Measurements from ENCODE around the gene PMF1.
A peak's percentile ranks its signal among the peaks of the same experiment; 100 is the strongest.

Gene PMF1

DNA sequence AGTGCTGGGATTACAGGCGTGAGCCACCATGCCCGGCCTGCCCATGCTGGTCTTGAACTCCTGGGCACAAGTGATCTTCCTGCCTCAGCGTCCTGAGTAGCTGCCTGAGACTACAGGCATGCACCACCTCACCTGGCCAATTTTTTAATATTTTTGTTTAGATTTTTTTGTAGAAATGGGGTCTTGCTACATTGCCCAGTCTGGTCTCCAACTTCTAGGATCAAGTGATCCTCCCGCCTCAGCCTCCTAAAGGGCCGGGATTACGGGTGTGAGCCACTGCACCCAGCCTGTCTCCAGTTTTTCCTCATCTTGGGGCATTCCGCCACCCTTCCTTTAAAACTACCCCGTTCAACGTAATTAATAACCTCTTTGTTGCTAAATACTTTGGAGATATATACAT lies 7.4 kb downstream of the PMF1 start:
- H3K36me3 ChIP-seq (ENCODE audit: low read depth): peaks cover 35% of the 10 kb centered on the region
- peaks cover 12% of the 10 kb centered on the region for H3K4me1 ChIP-seq (ENCODE audit: insufficient read depth, poor library complexity, severe bottlenecking)
- no peak overlapping the region for H3K27ac ChIP-seq (ENCODE audit: poor library complexity, severe bottlenecking)
- no peak for DNase-seq (ENCODE audit: low spot score)
- TF ChIP-seq, protein P1, sequence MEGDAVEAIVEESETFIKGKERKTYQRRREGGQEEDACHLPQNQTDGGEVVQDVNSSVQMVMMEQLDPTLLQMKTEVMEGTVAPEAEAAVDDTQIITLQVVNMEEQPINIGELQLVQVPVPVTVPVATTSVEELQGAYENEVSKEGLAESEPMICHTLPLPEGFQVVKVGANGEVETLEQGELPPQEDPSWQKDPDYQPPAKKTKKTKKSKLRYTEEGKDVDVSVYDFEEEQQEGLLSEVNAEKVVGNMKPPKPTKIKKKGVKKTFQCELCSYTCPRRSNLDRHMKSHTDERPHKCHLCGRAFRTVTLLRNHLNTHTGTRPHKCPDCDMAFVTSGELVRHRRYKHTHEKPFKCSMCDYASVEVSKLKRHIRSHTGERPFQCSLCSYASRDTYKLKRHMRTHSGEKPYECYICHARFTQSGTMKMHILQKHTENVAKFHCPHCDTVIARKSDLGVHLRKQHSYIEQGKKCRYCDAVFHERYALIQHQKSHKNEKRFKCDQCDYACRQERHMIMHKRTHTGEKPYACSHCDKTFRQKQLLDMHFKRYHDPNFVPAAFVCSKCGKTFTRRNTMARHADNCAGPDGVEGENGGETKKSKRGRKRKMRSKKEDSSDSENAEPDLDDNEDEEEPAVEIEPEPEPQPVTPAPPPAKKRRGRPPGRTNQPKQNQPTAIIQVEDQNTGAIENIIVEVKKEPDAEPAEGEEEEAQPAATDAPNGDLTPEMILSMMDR (IDR thresholded peaks at IDR 0.05; ENCODE audit: poor library complexity, severe bottlenecking): no peak
- ATAC-seq (ENCODE audit: low read depth): no peak
- H3K27me3 ChIP-seq (ENCODE audit: insufficient read depth, poor library complexity, severe bottlenecking): no peaks in the 10 kb centered on the region
- H3K9me3 ChIP-seq (ENCODE audit: severe bottlenecking): no peaks in the 10 kb centered on the region
- no peak overlapping the region for H3K4me3 ChIP-seq (ENCODE audit: severe bottlenecking)

DNA sequence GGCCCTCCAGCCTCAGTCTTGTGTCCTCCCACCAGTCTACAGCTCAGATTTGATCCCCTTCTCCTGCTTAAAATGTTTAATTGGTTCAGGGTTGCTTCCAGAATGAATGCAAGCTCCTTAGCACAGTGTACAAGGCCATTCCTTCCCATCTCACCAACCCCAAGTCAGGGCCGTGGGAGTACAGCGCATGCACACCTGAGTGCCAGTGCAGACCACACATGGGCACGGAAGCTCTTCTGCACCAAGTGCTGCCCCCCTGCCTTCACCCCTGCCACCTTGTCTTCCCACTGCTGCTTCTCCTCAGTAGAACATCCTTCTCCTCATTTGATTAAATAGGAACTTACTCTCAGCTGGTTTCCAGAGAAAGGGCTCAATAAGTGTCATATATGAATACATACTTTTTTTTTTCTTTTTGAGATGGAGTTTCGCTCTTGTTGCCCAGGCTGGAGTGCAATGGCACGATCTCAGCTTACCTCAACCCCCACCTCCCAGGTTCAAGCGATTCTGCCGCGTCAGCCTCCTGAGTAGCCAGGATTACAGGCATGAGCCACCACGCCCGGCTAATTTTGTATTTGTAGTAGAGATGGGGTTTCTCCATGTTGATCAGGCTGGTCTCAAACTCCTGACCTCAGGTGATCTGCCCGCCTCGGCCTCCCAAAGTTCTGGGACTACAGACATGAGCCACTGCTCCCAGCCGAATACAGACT lies 9.3 kb downstream of the PMF1 start:
- TF ChIP-seq, protein P1 (IDR thresholded peaks at IDR 0.05; ENCODE audit: poor library complexity, severe bottlenecking): no peak
- Histone ChIP-seq H3K4me1 (ENCODE audit: insufficient read depth, poor library complexity, severe bottlenecking) (peaks cover 12% of the 10 kb centered on the region), H3K9me3 (ENCODE audit: severe bottlenecking) (no peaks in the 10 kb centered on the region), H3K36me3 (ENCODE audit: low read depth) (peaks cover 52% of the 10 kb centered on the region), H3K27ac (ENCODE audit: poor library complexity, severe bottlenecking) (no peak overlapping the region), H3K27me3 (ENCODE audit: insufficient read depth, poor library complexity, severe bottlenecking) (no peaks in the 10 kb centered on the region), H3K4me3 (ENCODE audit: severe bottlenecking) (no peak overlapping the region)
- ATAC-seq (ENCODE audit: low read depth): no peak
- no peak for DNase-seq (ENCODE audit: low spot score)

DNA sequence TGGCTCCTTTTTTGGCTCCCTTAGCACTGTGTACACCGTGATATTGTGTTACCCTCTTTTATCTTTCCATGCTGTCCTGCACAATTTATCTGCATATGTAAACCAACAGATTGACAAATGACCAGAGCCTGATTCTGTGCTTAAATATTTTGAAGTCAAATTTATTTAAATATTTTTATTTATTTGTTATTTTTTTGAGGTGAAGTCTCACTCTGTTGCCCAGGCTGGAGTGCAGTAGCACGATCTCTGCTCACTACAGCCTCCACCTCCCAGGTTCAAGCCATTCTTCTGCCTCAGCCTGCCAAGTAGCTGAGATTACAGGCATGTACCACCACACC lies 12.8 kb downstream of the PMF1 start:
- no peak for ATAC-seq (ENCODE audit: low read depth)
- Histone ChIP-seq H3K36me3 (ENCODE audit: low read depth) (peaks cover 48% of the 10 kb centered on the region), H3K27me3 (ENCODE audit: insufficient read depth, poor library complexity, severe bottlenecking) (no peaks in the 10 kb centered on the region), H3K9me3 (ENCODE audit: severe bottlenecking) (no peaks in the 10 kb centered on the region), H3K4me3 (ENCODE audit: severe bottlenecking) (no peak overlapping the region), H3K27ac (ENCODE audit: poor library complexity, severe bottlenecking) (no peak overlapping the region), H3K4me1 (ENCODE audit: insufficient read depth, poor library complexity, severe bottlenecking) (no peaks in the 10 kb centered on the region)
- DNase-seq (ENCODE audit: low spot score): no peak
- TF ChIP-seq, protein P1 (IDR thresholded peaks at IDR 0.05; ENCODE audit: poor library complexity, severe bottlenecking): peak; percentile 75

DNA sequence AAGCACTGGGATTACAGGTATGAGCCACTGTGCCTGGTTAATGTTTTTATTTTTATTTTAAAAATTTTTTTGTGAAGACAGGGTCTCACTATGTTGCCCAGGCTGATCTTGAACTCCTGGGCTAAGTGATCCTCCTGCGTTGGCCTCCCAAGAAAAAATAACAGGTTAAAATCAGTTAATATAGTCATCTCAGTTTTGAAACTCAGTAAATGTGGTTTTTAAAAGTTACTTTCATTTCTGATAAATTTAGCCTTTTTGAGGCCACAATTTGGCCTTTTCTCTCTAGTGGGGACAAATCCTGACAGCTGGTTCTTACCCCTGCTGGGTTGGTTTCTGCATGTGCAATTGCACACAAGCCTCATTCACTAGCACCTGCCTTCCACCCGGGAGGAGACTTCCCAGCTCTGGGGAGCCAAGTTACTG lies 13.3 kb downstream of the PMF1 start:
- H3K36me3 ChIP-seq (ENCODE audit: low read depth): peaks cover 46% of the 10 kb centered on the region
- H3K4me3 ChIP-seq (ENCODE audit: severe bottlenecking): no peak overlapping the region
- H3K4me1 ChIP-seq (ENCODE audit: insufficient read depth, poor library complexity, severe bottlenecking): no peaks in the 10 kb centered on the region
- H3K9me3 ChIP-seq (ENCODE audit: severe bottlenecking): no peaks in the 10 kb centered on the region
- H3K27me3 ChIP-seq (ENCODE audit: insufficient read depth, poor library complexity, severe bottlenecking): no peaks in the 10 kb centered on the region
- H3K27ac ChIP-seq (ENCODE audit: poor library complexity, severe bottlenecking): no peak overlapping the region
- no peak for ATAC-seq (ENCODE audit: low read depth)
- TF ChIP-seq, protein P1 (IDR thresholded peaks at IDR 0.05; ENCODE audit: poor library complexity, severe bottlenecking): no peak
- no peak for DNase-seq (ENCODE audit: low spot score)

DNA sequence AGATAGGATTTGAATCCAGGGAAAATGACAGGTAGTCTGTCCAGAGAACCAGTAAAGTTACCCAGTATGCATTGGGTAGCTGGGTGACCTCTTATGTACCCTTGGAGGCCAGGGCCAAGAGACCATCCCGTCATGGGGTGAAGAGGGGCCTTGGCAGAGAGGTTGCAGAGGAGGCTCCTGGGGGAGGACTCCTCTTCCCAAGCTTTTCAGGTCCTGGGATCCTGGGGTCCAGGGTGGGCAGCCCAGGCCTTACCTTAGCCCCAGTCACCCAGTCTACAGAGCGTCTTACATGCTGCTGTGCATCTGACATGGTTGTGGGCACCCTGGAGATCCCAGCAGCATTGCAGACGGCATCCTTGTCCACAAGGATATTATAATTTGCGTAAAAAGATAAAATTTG lies 14.0 kb downstream of the PMF1 start:
- DNase-seq (ENCODE audit: low spot score) (no peak), ATAC-seq (ENCODE audit: low read depth) (no peak)
- no peaks in the 10 kb centered on the region for H3K4me1 ChIP-seq (ENCODE audit: insufficient read depth, poor library complexity, severe bottlenecking)
- no peaks in the 10 kb centered on the region for H3K9me3 ChIP-seq (ENCODE audit: severe bottlenecking)
- TF ChIP-seq, protein P1 (IDR thresholded peaks at IDR 0.05; ENCODE audit: poor library complexity, severe bottlenecking): no peak
- H3K4me3 ChIP-seq (ENCODE audit: severe bottlenecking): no peak overlapping the region
- H3K27ac ChIP-seq (ENCODE audit: poor library complexity, severe bottlenecking): no peak overlapping the region
- no peaks in the 10 kb centered on the region for H3K27me3 ChIP-seq (ENCODE audit: insufficient read depth, poor library complexity, severe bottlenecking)
- H3K36me3 ChIP-seq (ENCODE audit: low read depth): peaks cover 39% of the 10 kb centered on the region

Data from RWPE2 (cell line).